B cell (primary cell): Measurements from ENCODE around the gene CCL4L2.
"Not testable (repeated sequence)": the region's sequence is repeated elsewhere in the genome, so short reads cannot be mapped to it uniquely, and the experiment has no call there.

Experiments
- CTCF ChIP-seq: fragments of 200-600 bp; IDR thresholded peaks from one replicate; pipeline ENCODE4 v1.8.0; 2022; ENCODE audit warnings: antibody characterized with exemption, mild to moderate bottlenecking
- EZH2 ChIP-seq: IDR thresholded peaks from 2 replicates; pipeline ENCODE4 v1.6.1; 2012; ENCODE audit warnings: borderline replicate concordance, low read depth, mild to moderate bottlenecking, moderate library complexity, low read length; ENCODE audit not compliant: insufficient read depth, poor library complexity, severe bottlenecking

DNA sequence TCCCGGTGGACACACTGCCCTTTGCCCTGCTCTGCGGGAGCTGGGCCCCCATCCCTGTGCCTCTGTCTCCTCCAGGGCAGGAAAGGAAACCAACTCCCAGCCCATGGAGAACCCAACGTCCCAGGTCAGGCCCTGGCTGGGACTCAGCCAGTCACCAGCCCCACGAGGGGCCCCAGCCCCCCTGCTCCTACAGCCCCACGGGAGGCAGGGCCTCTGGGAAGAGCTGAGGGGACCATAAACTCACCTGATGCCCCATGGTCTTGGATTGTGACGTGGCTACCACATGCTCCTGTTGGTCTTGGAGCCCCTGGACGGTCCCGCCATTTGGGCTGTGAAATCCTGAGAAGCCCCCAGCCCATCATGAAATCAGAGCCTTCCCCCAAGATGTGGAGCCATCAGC lies 42.0 kb upstream of the CCL4L2 start:
- not testable (repeated sequence) for TF ChIP-seq CTCF, EZH2
